ENCODE results near the gene MTUS2. TPM values are rescaled to one million over a fixed set of nuclear protein-coding genes. Genes with fewer than 3 reads are reported as not detected.

MTUS2 gene
- total and polyA plus RNA-seq, 2 of the 8 experiments (the other 6 are each of a cell fraction or from before 2014, with no cell fraction given): 0.18 to 0.80 TPM

DNA sequence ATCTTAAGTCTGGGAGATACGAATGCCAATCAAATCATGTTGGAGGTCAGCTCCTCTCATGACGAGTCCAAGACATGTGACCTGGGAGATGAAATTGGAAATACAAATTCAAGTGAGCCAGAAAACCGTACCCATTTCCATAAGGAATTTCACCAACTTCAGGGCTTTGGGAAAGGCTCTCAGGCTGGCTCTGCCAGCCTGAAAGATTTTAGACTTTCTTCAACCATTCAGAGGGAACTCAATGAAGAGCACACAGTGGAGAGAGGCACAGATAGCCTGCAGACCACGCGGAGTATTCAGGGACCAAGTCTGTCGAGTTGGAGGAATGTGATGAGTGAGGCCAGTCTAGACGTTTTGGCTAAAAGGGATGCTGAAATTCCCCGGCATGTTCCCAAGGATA lies 204.6 kb downstream of the MTUS2 start (continued):
- TF ChIP-seq USF2 (IDR thresholded peaks at IDR 0.05; ENCODE audit: low read length) (no peak), SP2 (IDR thresholded peaks at IDR 0.05; ENCODE audit: low read length) (no peak)
